ENCODE data around the gene OLIG1.

DNA sequence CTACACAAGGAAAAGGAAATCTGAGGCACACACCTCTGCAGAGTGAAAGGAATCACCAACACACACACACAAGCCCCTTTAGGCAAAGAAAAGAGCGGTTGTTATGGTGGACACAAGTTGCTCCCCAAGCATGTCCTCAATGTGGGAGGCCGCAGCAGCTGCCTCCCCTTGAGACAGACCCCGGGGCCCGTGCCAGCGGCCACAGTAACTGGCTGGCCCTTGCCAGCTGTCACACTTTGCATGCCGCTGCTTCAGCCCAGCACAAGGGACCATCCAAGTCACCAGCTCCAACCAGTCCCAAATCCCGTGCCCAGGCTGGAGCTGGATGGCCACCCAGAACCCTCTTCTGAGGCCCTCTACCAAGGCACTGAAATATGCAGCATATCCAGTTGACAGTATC is 2.9 kb upstream of the OLIG1 start:
- no peak for TF ChIP-seq CTCF (conservative IDR thresholded peaks at IDR 0.05)
- no peak for TF ChIP-seq ZFX (IDR thresholded peaks at IDR 0.05)

Measured in C4-2B (cell line).